HG02870 (cell line): ENCODE data around the gene FOXE1.

Experiments
- ATAC-seq: cut with Tn5 transposase; IDR thresholded peaks from one replicate; pipeline ENCODE4 v1.9.1; 2021; ENCODE audit warnings: mild to moderate bottlenecking, moderate library complexity; ENCODE audit not compliant: unreplicated experiment

Gene FOXE1

DNA sequence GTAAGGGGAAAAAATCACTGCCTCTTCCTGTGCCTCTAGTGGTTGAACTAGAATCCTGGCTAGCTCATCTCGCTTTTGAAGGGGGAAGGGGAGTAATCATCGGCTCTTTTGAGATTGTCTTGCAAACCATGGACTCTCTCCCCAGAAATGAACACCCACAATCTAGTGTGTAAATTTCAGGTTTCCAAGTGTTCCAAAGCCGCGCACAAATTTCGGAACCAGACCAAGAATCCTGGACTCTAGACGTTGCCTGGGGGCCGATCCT is 4.9 kb upstream of the FOXE1 start:
- ATAC-seq: no peak

GRCh38 chr9:97848480-97849237 is 4.4 kb upstream of the FOXE1 start:
- ATAC-seq: no peak

DNA sequence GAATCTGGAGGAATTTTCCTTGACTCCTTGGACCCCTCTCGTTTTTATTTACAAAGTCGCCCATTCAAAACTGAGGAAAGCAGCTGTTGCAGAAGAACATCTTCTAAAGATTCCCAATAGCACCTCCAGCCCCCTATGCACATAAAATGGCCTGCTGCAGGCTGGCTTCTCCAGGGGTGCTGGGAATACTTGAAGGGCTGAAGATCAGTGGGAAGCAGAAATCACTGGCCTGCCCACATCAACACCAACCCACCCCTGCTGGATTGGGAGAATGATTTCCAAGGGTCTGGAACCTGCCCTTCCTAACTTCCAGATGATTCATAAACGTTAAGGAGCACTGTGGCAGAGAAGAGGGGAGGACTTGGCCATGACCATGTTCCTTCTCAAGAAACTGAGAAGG is 3.0 kb upstream of the FOXE1 start:
- no peak for ATAC-seq

DNA sequence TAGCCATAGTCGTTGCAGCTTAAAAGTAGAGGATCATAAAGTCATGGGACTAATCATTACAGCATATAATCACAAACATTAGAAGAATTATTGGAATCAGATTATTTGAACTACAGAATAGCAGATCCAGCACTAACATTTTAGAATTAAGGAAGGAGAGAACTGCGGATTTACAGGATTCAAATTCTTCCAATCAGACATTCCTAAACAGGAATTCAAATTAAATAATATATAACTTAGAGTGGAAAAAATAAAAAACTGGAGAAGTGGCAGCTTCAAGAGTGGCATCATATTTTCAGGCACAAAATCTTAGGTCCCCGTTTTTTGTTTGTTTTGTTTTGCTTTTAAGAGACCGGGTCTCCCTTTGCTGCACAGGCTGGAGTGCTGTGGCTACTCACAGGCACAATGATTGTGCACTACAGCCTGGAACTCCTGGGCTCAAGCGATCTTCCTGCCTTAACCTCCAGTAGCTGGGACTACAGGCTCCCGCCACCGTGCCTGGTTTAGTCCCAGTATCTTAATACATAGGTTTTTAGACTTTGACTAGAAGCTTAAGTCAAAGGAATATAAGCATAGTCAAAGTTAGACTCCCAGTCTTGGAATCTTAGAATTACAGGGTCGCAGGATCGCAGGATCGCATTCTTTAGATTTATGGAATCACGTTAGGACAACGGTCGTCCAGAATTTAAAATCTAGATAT is 2.1 kb upstream of the FOXE1 start:
- ATAC-seq: no peak

- no peak for ATAC-seq
Measured at GRCh38 chr9:97851446-97851883, 1.6 kb upstream of the FOXE1 start.

DNA sequence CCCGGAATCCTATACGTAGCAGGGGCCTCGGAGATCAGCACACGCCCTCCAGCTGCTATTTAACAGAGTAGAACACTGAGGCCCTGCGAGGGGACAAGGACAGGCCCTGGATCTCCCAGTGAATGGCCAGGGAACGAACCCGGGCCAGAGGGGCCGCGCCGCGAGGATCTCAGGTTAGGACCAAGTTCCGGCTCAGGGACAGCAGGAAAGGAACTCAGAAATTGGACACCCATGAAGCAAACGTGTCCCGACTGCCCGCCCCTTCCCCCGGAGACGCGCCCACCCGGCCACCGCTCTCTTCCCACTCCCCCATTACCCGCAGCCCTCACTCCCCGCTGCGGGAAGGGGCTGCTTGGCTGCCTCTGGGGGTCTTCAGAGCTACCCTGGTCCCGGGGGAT is 1.0 kb upstream of the FOXE1 start:
- no peak for ATAC-seq

DNA sequence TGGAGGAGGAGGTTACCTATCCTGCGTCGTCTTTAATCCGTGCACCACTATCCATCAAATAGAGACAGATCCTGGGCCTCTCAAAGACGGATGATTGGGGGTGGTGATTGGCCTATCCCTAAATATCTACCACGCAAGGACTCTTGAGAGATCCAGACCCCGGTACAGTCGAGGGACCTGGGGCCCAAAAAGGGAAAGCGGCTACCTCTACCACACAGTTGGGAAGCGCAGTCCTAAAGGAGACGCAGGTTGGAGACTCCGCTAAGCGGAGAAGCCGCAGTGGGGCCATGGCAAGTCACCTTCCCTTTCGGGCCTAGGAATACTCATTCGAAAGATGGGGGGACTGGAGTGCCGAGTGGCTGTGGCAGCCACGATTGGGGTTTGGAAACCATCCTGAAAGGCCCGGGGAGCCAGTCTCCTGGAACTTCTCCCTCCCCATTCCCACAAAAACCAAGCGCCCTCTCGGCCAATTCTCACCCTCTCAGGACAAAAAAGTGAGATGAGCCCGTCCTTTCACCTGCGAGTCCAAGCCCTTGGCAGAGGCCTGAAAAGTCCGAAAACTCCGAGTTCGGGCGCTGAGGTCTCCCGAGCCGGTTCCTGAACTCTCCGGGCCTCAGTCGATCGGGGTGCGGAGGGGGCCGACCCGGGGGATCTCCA is 499 bp upstream of the FOXE1 start:
- ATAC-seq: no peak

- no peak for ATAC-seq
Measured at GRCh38 chr9:97853844-97854695, 1.0 kb downstream of the FOXE1 start.

- ATAC-seq: no peak
Measured at GRCh38 chr9:97854696-97855485, 1.9 kb downstream of the FOXE1 start.

GRCh38 chr9:97855486-97855875 is 2.5 kb downstream of the FOXE1 start:
- no peak for ATAC-seq

DNA sequence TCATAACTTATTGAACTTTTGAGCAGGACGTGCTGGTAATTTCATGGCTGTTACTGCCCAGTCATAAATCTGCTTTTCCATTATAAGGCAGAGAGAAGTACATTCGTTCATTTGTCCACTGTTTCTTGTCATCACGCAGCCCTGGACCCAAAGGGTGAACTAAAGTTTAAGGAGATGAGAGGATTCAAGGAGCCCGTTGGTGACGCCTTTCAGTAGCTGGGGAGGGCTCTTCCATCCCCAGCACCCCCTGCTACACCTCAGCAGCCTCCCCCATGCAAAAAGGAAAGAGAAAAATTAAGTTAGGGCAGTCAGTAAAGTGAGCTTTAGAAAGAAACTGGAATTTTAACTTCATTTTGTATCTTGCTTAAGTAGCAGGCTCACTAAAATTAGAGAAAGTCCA is 2.9 kb downstream of the FOXE1 start:
- no peak for ATAC-seq

DNA sequence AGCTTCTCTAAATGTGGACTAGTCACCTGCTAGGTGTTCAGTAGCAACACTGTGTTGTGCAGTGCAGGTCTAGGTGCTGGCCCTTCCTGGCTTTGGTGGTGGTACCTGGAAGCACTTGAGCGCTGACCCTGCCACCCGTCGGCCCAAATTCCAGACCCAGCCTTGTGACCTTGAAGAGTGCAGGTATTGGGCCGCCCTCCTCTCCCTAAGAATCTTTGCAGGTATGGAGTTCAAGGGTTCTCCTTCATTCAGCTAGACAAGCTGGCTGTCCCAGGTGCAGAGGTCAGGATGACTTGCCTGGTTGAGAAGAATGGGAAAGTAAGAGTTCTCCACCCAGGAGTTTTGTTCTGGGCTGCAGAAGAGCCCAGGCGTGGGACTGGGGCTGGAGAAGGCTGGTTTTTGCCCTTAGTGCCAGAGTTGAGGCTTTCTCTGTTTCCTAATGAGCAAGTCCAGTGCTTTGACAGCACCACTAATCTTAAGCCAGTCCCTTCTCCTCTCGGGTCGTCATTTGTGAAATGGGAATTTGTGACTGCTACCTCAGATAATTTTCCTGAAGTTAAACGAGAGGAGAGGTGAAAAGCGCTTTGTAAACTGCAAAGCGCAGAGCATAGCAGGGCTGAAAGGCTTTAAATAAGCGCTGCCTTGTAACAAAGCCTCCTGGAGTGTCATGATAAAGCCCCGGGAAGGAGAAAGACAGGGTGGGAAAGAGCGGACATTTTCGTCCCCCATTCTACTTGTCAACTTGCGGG is 4.0 kb downstream of the FOXE1 start:
- ATAC-seq: no peak

GRCh38 chr9:97857606-97858392 is 4.8 kb downstream of the FOXE1 start:
- no peak for ATAC-seq

DNA sequence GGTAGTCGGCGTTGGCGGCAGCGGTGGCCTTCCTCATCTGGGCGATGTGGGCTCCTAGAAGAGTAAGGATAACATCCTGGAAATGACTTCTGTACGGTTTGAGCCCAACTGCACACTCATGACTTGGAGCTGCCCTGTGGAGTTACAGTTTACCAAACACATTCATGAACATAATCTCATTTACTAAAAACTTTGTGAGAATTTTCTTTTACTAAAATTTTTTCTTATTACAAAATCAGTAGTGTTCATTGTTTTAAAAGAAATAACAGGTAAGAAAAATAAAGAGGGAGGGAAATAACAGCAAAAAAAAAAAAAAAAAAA is 5.3 kb downstream of the FOXE1 start:
- no peak for ATAC-seq

- ATAC-seq: no peak
Measured at GRCh38 chr9:97858826-97859225, 5.8 kb downstream of the FOXE1 start.

GRCh38 chr9:97859346-97859745 is 6.3 kb downstream of the FOXE1 start:
- no peak for ATAC-seq

- ATAC-seq: no peak
Measured at GRCh38 chr9:97860451-97861147, 7.6 kb downstream of the FOXE1 start.

GRCh38 chr9:97861148-97861475 is 8.1 kb downstream of the FOXE1 start:
- ATAC-seq: no peak

DNA sequence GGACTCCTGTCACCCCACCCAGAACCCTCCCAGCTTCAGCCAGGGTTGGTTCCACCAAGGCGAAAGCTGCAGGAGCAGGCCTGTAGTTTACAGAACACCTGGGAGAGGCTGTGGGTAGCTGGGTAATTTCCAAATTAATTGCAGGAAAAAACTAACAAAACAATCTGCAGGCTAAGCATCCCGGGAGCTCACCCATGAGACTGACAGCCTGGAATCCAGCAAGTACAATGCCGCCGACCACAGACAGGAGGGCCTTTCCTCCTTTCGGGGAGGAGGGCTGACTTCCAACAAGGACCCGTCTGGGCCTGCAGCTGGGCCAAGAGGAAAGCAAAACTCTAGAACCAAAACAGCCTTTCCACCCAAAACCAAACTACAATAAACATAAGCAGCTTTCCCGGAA is 10.3 kb downstream of the FOXE1 start:
- no peak for ATAC-seq
